Measurements from ENCODE around the gene MPZL3. TPM values are rescaled to one million over a fixed set of nuclear protein-coding genes. Genes with fewer than 3 reads are reported as not detected.
"Not testable (repeated sequence)": the region's sequence is repeated elsewhere in the genome, so short reads cannot be mapped to it uniquely, and the experiment has no call there.

The MPZL3 gene
- total RNA-seq, 4 donors from 2014 or later = 17.4 to 44.4 (median 32.4) TPM

DNA sequence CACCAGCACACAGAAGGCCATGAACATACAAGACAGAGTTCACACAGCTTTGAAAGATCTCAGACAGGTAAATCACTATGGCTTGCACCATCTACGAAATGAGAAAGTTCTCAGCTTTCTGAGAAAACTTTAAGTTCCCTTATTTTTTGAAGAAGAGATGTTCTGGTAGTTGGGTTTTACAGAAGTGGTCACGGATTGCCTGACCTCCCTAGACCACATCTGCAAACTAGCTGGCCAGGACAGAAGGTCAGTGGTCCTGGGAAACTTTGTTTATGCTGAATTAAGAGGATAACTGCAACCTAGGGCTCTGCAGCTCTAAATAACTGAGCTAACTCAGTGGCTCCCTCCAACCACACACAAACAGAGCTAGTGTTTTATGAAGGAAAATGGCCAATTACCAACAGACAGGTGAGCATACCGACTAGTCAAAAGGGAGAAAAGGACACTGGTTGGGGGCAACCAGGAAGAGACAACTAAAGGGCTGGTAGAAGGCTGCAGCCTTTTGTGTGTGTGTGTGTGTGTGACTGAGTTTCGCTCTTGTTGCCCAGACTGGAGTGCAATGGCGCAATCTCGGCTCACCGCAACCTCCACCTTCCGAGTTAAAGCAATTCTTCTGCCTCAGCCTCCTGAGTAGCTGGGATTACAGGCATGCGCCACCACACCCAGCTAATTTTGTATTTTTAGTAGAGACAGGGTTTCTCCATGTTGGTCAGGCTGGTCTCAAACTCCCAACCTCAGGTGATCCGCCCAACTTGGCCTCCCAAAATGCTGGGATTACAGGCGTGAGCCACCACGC is 67.2 kb downstream of the MPZL3 start:
- Histone ChIP-seq H3K4me3 (no peak overlapping the region), H3K27me3 (peaks cover 0 to 21% (median 0%) of the 10 kb centered on the region in 4 donors)
- DNase-seq = no peak

DNA sequence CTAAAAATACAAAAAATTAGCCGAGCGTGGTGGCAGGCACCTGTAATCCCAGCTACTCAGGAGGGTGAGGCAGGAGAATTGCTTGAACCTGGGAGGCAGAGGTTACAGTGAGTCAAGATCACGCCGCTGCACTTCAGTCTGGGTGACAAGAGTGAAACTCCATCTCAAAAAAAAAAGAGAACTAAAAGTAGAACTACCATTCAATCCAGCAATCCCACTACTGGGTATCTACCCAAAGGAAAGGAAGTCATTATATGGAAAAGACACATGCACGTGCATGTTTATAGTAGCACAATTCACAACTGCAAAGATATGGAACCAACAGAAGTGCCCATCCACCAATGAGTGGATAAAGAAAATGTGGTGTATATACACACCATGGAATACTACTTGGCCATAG is 68.5 kb downstream of the MPZL3 start:
- H3K4me3 ChIP-seq; H3K36me3 ChIP-seq; intact Hi-C loops (cut with DNase I); H3K27ac ChIP-seq; H3K9me3 ChIP-seq; DNase-seq: not testable (repeated sequence)
- H3K4me1 ChIP-seq = peaks cover 0 to 19% (median 12%) of the 10 kb centered on the region in 3 donors
- WGBS, 2 donors = 69 to 84% methylated on average over 3 to 5 of the region's 5 CpGs
- H3K27me3 ChIP-seq = peaks cover 0 to 21% (median 0%) of the 10 kb centered on the region in 4 donors

More for the DNA sequence above, 67.2 kb downstream of the MPZL3 start:
- no peaks in the 10 kb centered on the region for H3K9me3 ChIP-seq
- H3K4me1 ChIP-seq = peaks cover 0 to 13% (median 10%) of the 10 kb centered on the region in 3 donors
- intact Hi-C loops (cut with DNase I) = no loop called here
- 75 to 76% methylated on average over 9 to 12 of the region's 12 CpGs for WGBS, 2 donors
- H3K27ac ChIP-seq = no peak overlapping the region
- TF ChIP-seq CTCF (IDR thresholded peaks at IDR 0.05) (no peak), POLR2A (IDR thresholded peaks at IDR 0.05) (no peak)
- no peaks in the 10 kb centered on the region for H3K36me3 ChIP-seq

- TF ChIP-seq CTCF (IDR thresholded peaks at IDR 0.05) (no peak), POLR2A (IDR thresholded peaks at IDR 0.05) (no peak)
- Histone ChIP-seq H3K27me3 (peaks cover 0 to 8% (median 0%) of the 10 kb centered on the region in 4 donors), H3K4me1 (peaks cover 0 to 36% (median 17%) of the 10 kb centered on the region in 3 donors), H3K4me3 (peak overlapping the region in 1 of 4 donors; percentile 50), H3K9me3 (no peaks in the 10 kb centered on the region), H3K27ac (peak overlapping the region in 2 of 4 donors; percentile 44 to 56), H3K36me3 (no peaks in the 10 kb centered on the region)
- WGBS, 2 donors = 0 to 9% methylated on average over 1 to 7 of the region's 11 CpGs
- intact Hi-C loops (cut with DNase I) = no loop called here
- DNase-seq = no peak
Observed at GRCh38 chr11:118180300-118180703, 71.9 kb downstream of the MPZL3 start.

DNA sequence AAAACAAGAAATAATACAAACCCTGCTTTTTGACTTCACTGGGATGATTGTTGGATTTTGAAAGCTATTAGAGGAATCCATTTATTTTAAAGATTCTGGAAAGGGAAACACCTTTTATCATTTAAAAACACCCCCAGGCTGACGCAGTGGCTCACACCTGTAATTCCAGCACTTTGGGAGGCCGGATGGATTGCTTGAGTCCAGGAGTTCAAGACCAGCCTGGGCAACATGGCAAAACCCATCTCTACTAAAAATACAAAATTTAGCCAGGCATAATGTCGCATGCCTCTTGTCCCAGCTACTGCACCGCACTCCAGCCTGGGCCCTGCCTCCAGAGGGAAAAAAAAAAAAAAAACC is 75.4 kb downstream of the MPZL3 start:
- H3K4me3 ChIP-seq = no peak overlapping the region
- H3K9me3 ChIP-seq = no peaks in the 10 kb centered on the region
- H3K36me3 ChIP-seq = no peaks in the 10 kb centered on the region
- 55 to 74% methylated on average over 4 of the region's 4 CpGs for WGBS, 2 donors
- peaks cover 0 to 47% (median 21%) of the 10 kb centered on the region in 3 donors for H3K4me1 ChIP-seq
- H3K27me3 ChIP-seq = peaks cover 0 to 16% (median 0%) of the 10 kb centered on the region in 4 donors
- TF ChIP-seq CTCF (IDR thresholded peaks at IDR 0.05) = no peak
- no peak for TF ChIP-seq POLR2A (IDR thresholded peaks at IDR 0.05)
- intact Hi-C loops (cut with DNase I) = no loop called here
- no peak for DNase-seq
- H3K27ac ChIP-seq = peak overlapping the region in 1 of 4 donors; percentile 54

Small RNA genes within 50 kb of the gene (small RNA-seq; reads per million reads assigned to genes)
- 0 reads per million in 4 donors for gene HSPE1P18

Other genes with a start within 250 kb of the MPZL3 start
- gene TMPRSS4, start 175.3 kb downstream of the MPZL3 start, total RNA-seq = 100 to 1,000 TPM; 142 to 197 (median 161) TPM
- gene SMIM35, start 165.4 kb downstream of the MPZL3 start, total RNA-seq = not detected
- 1 to 10 TPM in 3 of 4 donors, under 1 TPM in 1; 0.87 to 4.2 (median 1.3) TPM for gene SCN4B, start 99.5 kb downstream of the MPZL3 start, total RNA-seq
- 1 to 10 TPM in 1 of 4 donors, under 1 TPM in 1, not detected in 2; 0.38 to 1.1 TPM for gene SCN2B, start 75.7 kb downstream of the MPZL3 start, total RNA-seq
- gene JAML, start 27.4 kb downstream of the MPZL3 start, total RNA-seq = 10 to 100 TPM in 2 of 4 donors, 1 to 10 TPM in 2; 2.2 to 17.9 (median 9.5) TPM
- 100 to 1,000 TPM; 249 to 491 (median 352) TPM for gene MPZL2, start 11.9 kb upstream of the MPZL3 start, total RNA-seq
- 1 to 10 TPM; 1.9 to 7.8 (median 3.1) TPM for gene CD3E, start 52.4 kb upstream of the MPZL3 start, total RNA-seq
- gene CD3D, start 90.3 kb upstream of the MPZL3 start, total RNA-seq = 10 to 100 TPM in 1 of 4 donors, 1 to 10 TPM in 3; 5.7 to 11.8 (median 7.2) TPM
- 1 to 10 TPM in 3 of 4 donors, under 1 TPM in 1; 0.85 to 4.0 (median 1.4) TPM for gene CD3G, start 92.0 kb upstream of the MPZL3 start, total RNA-seq
- gene UBE4A, start 107.2 kb upstream of the MPZL3 start, total RNA-seq = 10 to 100 TPM; 21.9 to 36.0 (median 33.2) TPM
- gene ATP5MG, start 149.2 kb upstream of the MPZL3 start, total RNA-seq = 10 to 100 TPM; 44.2 to 65.0 (median 48.8) TPM
- 10 to 100 TPM; 22.0 to 54.0 (median 29.0) TPM for gene KMT2A, start 184.1 kb upstream of the MPZL3 start, total RNA-seq

Data from esophagus squamous epithelium (tissue), 5 donors.